ENCODE measurements around the gene RAB17. TPM values are rescaled to one million over a fixed set of nuclear protein-coding genes. Genes with fewer than 3 reads are reported as not detected.

Gene RAB17
- total and polyA plus RNA-seq, 2 of the 4 experiments (the other 2 are of a cell fraction): 0.41 TPM; not detected in 1

- CTCF ChIA-PET: interaction anchor here (1.7 kb wide), 1 partner anchor 23 kb away, joined by 4 read pairs; no protein-coding TSS in a partner anchor
- H2BK15ac ChIP-seq (ENCODE audit: low read depth, low read length): no peak overlapping the region
- 100% methylated on average over 2 of the region's 8 CpGs; no CpG with 5 or more reads in 1 of the 2 experiments for WGBS, 2 experiments (ENCODE audit: extremely low coverage in 2 of 2, insufficient read length in 1 of 2)
- H3K27ac ChIP-seq (ENCODE audit: insufficient read depth, low read length): no peak overlapping the region
- no peak overlapping the region for H4K91ac ChIP-seq (ENCODE audit: insufficient read depth, low read depth, low read length)
- H3K23ac ChIP-seq (ENCODE audit: low read depth, low read length): no peak overlapping the region
- H3K14ac ChIP-seq (replicated peaks; ENCODE audit: low read depth, low read length): no peak overlapping the region
- no peaks in the 10 kb centered on the region for H3K4me1 ChIP-seq (ENCODE audit: control insufficient read depth, insufficient read depth, low read length)
- in situ Hi-C loops (cut with MboI; ENCODE audit: low sequenced_read_pairs) (no loop called here), intact Hi-C loops (cut with micrococcal nuclease) (no loop called here), dilution Hi-C loops (cut with HindIII; ENCODE audit: low sequenced_read_pairs, unreplicated experiment) (no loop called here)
- H2BK5ac ChIP-seq (ENCODE audit: low read depth, low read length, poor library complexity, severe bottlenecking): no peak overlapping the region
- no peak overlapping the region for H4K8ac ChIP-seq (ENCODE audit: low read depth in 2 of 2, low read length in 2 of 2)
- H3K36me3 ChIP-seq (ENCODE audit: control insufficient read depth, insufficient read depth, low read length): no peaks in the 10 kb centered on the region
- H3K79me1 ChIP-seq (ENCODE audit: low read depth in 1 of 2, low read length in 2 of 2): no peaks in the 10 kb centered on the region; a peak in 1 of 4 replicates
- no peak for ATAC-seq (ENCODE audit: low read depth)
- no peak overlapping the region for H2AK5ac ChIP-seq (ENCODE audit: low read depth, low read length)
- no peak overlapping the region for H3K4me2 ChIP-seq (ENCODE audit: low read depth, low read length)
- no peak overlapping the region for H2AFZ ChIP-seq (replicated peaks; ENCODE audit: low read length, poor library complexity)
- H2BK20ac ChIP-seq (ENCODE audit: low read depth, low read length): no peak overlapping the region
- no peaks in the 10 kb centered on the region for H3K9me3 ChIP-seq (ENCODE audit: control insufficient read depth, insufficient read depth, low read length)
- TF ChIP-seq CEBPB (IDR thresholded peaks at IDR 0.05; ENCODE audit: low read depth, low read length) (no peak), USF2 (IDR thresholded peaks at IDR 0.05; ENCODE audit: low read depth, low read length) (no peak), NFE2L2 (IDR thresholded peaks at IDR 0.05; ENCODE audit: low read depth, low read length) (no peak), MAFK (IDR thresholded peaks at IDR 0.05; ENCODE audit: low read depth, low read length) (no peak), SMC3 (IDR thresholded peaks at IDR 0.05; ENCODE audit: low read depth, low read length) (no peak), POLR2A (IDR thresholded peaks at IDR 0.05; ENCODE audit: low read depth, low read length) (no peak), CHD1 (IDR thresholded peaks at IDR 0.05; ENCODE audit: low read depth, low read length) (no peak), BHLHE40 (IDR thresholded peaks at IDR 0.05; ENCODE audit: low read depth, low read length) (no peak), MXI1 (IDR thresholded peaks at IDR 0.05; ENCODE audit: borderline replicate concordance, low read depth, low read length) (no peak), FOS (IDR thresholded peaks at IDR 0.05; ENCODE audit: low read depth, low read length) (no peak), RAD21 (IDR thresholded peaks at IDR 0.05; ENCODE audit: low read length) (no peak), MAZ (IDR thresholded peaks at IDR 0.05; ENCODE audit: borderline replicate concordance, low read depth, low read length) (no peak)
- TF ChIP-seq, protein P1, sequence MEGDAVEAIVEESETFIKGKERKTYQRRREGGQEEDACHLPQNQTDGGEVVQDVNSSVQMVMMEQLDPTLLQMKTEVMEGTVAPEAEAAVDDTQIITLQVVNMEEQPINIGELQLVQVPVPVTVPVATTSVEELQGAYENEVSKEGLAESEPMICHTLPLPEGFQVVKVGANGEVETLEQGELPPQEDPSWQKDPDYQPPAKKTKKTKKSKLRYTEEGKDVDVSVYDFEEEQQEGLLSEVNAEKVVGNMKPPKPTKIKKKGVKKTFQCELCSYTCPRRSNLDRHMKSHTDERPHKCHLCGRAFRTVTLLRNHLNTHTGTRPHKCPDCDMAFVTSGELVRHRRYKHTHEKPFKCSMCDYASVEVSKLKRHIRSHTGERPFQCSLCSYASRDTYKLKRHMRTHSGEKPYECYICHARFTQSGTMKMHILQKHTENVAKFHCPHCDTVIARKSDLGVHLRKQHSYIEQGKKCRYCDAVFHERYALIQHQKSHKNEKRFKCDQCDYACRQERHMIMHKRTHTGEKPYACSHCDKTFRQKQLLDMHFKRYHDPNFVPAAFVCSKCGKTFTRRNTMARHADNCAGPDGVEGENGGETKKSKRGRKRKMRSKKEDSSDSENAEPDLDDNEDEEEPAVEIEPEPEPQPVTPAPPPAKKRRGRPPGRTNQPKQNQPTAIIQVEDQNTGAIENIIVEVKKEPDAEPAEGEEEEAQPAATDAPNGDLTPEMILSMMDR (conservative IDR thresholded peaks at IDR 0.05; ENCODE audit: low read depth, low read length): no peak
- TF ChIP-seq, protein P2, sequence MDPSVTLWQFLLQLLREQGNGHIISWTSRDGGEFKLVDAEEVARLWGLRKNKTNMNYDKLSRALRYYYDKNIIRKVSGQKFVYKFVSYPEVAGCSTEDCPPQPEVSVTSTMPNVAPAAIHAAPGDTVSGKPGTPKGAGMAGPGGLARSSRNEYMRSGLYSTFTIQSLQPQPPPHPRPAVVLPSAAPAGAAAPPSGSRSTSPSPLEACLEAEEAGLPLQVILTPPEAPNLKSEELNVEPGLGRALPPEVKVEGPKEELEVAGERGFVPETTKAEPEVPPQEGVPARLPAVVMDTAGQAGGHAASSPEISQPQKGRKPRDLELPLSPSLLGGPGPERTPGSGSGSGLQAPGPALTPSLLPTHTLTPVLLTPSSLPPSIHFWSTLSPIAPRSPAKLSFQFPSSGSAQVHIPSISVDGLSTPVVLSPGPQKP (IDR thresholded peaks at IDR 0.05; ENCODE audit: borderline replicate concordance, low read depth, low read length): no peak
- H4K5ac ChIP-seq (ENCODE audit: low read depth, low read length): no peak overlapping the region
- peaks cover 11% of the 10 kb centered on the region for H3K9me1 ChIP-seq (ENCODE audit: insufficient read depth, low read length)
- no peak for DNase-seq
- POLR2A ChIA-PET (ENCODE audit: unreplicated experiment): no interaction called here
- H4K20me1 ChIP-seq (ENCODE audit: insufficient read depth, low read length): no peaks in the 10 kb centered on the region; the same call in 1 of the 2 replicates
- no peak overlapping the region for H3K18ac ChIP-seq (ENCODE audit: low read depth, low read length)
- no peak overlapping the region for H2BK120ac ChIP-seq (ENCODE audit: low read depth, low read length)
- H3K4me3 ChIP-seq (ENCODE audit: insufficient read depth, low read depth, low read length): no peak overlapping the region
- no TSS peak for BruUV-seq (replicated peaks)
- H3K9ac ChIP-seq (ENCODE audit: low read depth, low read length): no peak overlapping the region
- H3K27me3 ChIP-seq (ENCODE audit: control insufficient read depth, insufficient read depth, low read length): no peaks in the 10 kb centered on the region
- no peak overlapping the region for H3K56ac ChIP-seq (ENCODE audit: extremely low read depth, insufficient read depth, low read length)
- H3K4ac ChIP-seq (ENCODE audit: low read depth, low read length): no peak overlapping the region
- H2AK9ac ChIP-seq (replicated peaks; ENCODE audit: low read depth, low read length, poor library complexity): no peak overlapping the region
These were observed 55.0 kb downstream of the RAB17 start for GRCh38 chr2:237535385-237536082.

Data from IMR-90 (cell line).